Activated T-cell treated with anti-CD3 and anti-CD28 coated beads, Interleukin-2, amount 50 U/mL, for 48 hours (primary cell): ENCODE data around the gene CDK5RAP2.

ENCODE experiments used
- DNase-seq, 2 experiments: peaks; one replicate each; pipeline ENCODE4 v3.0.0-alpha.2; 2020

The CDK5RAP2 gene

DNA sequence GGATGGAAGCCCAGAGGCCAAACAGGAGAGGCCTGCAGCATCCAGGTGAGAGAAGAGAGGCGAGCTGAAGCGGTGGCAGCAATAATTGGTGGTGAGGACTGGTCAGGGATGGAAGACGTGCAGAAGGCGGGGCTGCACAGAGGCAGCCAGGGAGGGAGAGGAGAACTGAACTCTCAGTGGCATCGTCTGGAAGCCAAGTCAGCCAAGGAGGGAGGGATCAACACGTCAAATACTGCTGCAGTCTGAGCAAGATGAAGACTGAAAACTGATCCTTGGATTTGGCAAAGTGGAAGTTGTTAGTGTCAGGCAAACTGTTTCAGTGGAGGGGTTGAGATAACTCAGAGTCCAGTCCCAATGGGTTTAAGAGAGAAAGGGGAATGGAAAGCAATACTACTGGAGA is 145.4 kb downstream of the CDK5RAP2 start:
- DNase-seq: no peak

- DNase-seq: no peak
Observed at GRCh38 chr9:120433701-120434100, 146.3 kb downstream of the CDK5RAP2 start.

DNA sequence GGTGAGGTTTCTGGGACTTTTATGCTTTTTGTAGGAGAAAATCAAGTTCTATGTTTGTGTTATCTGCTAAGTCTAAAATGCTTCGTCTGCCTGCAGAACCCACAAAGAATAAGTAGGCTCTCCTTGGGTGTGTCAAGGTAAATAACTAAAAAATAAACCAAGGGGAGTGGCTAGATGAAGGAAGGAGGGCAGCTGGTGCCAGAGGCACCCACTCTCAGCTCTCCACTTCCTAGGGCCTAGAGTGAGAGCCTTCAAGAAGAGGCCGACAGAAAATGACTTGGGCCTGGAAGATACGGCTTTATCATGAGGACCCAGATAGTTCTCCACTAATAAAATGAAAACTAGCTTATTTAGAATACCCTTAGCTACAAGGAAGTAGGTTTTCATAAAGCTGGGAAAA is 147.4 kb downstream of the CDK5RAP2 start:
- no peak for DNase-seq

GRCh38 chr9:120431268-120431667 is 148.7 kb downstream of the CDK5RAP2 start:
- DNase-seq: no peak

DNA sequence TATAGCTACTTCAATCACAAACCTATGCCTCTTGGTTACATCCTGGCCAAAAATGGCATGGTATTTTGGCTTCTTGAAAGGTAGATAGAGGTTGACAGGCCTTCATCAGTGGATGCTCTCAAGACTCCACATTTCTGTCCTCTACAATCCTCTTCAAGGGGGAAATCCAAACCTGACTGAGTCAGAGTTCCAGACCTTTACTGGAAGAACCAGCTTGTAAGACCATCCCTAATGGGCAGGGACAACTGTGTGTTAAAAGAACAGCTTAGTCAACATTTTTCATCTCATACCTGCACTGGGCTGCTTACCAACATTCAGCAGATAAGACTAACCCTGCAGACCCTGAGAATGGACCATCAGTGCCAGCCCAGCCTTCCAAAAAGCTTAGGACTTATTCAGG is 155.7 kb downstream of the CDK5RAP2 start:
- DNase-seq: no peak

- no peak for DNase-seq
Observed at GRCh38 chr9:120423812-120424211, 156.2 kb downstream of the CDK5RAP2 start.

GRCh38 chr9:120421977-120422376 is 158.0 kb downstream of the CDK5RAP2 start:
- no peak for DNase-seq

- no peak for DNase-seq
Observed at GRCh38 chr9:120418315-120418714, 161.7 kb downstream of the CDK5RAP2 start.

DNA sequence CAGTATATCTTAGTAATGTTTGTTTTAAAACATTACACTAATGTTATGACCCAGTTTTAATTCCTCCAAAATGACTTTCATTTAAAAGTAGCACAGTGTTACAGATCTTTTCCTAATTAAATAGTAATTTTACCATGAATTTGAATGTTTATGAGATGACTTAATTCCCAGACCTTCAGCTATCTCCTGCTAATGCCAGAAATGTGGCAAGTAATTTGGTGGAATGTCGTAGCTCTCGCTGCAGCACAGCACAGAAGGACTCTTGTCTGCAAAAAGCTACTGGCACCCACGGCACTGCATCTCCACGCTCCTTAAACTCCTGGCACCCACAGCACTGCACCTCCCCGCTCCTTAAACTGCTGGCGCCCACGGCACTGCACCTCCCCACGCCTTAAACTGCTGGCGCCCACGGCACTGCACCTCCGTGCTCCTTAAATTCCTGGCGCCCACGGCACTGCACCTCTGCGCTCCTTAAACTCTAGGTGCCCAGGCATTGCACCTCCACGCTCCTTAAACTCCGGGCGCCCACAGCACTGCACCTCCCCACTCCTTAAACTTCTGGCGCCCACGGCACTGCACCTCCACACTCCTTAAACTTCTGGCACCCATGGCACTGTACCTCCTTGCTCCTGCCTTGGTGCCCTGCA is 163.1 kb downstream of the CDK5RAP2 start:
- DNase-seq: no peak

GRCh38 chr9:120413121-120414048 is 166.6 kb downstream of the CDK5RAP2 start:
- DNase-seq: no peak

GRCh38 chr9:120412425-120412951 is 167.5 kb downstream of the CDK5RAP2 start:
- DNase-seq: no peak

- DNase-seq: no peak
Observed at GRCh38 chr9:120411862-120412424, 168.0 kb downstream of the CDK5RAP2 start.

DNA sequence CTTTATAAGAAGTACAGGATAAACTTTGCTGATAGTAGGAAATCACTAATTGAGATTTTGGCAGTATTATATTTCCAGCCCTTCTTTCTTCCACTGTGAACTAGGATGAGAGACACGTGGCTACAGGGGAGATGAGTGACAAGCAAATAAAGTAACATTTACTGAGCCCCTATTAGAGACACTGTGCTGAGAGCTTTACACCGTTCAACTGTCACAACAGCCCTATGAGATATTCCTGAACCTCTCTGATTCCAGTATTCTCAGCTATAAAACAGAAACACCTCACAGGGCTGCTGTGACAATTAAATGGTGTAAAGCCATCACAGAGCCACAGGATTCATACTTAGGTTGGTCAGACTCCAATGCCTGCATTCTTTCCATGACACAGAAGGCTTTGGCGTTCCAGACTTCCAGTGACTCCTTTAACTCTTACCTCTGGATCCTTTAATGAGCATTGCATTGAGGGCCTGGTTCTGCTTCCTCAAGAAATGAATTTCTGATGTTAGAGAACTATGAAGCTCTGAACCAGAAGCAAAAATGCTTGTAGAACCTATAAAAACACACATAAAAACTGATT is 169.0 kb downstream of the CDK5RAP2 start:
- DNase-seq: no peak

- DNase-seq: no peak
Observed at GRCh38 chr9:120408680-120409258, 171.2 kb downstream of the CDK5RAP2 start.

GRCh38 chr9:120405860-120406259 is 174.1 kb downstream of the CDK5RAP2 start:
- DNase-seq: no peak

- DNase-seq: no peak
Observed at GRCh38 chr9:120405134-120405533, 174.8 kb downstream of the CDK5RAP2 start.

DNA sequence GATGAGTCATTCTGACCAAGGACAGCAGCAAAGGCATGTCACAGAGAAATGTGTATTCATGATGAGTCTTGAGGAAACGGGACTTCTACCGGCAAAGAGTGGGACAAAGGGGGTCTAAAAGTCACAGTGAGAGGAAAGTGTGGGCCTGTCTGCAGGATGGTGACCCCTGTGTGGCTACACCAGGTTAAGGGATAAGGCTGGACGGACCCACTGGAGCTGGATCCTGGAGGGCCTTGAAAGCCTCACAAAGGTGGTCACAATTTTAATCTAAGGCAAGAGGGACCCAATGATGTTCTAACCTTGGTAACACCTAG is 176.5 kb downstream of the CDK5RAP2 start:
- DNase-seq: no peak

DNA sequence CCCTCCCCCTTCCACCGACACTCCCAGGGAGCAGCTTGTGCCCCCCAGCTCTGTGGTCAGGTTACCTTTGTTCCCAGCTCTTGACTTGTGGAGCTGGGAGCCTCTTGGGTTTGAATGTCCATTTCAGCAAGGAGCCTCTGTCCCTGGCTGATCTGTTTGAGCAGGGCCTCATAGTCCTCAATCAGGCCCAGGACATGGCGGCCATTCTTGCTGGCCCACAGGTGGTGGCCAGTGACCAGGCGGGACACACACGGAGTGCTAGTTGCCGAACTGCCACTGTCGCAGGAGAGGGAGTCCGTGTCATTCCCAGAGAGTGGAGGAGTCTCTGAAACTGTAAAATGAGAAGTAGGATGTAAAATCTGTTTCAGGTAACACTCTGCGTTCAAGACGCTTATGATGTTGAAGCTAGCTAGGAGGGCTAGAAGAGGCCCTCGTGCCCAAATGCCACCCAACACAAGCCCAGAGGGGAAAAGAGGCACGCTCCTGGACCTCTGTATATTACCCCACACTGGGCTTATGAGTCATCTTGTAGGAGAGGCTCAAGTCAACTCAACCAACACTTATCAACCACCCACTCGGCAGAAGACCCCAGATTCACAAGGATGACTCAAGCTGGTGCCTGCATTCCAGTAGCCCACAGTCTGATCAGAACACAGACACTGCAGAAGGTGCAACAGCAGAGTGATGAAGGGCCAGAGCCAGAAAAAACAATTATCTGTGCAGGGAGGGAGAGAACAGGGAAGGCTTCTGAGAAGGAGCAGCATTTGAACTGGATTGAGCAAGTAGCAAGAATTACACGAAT is 177.0 kb downstream of the CDK5RAP2 start:
- DNase-seq: peak; percentile 29 to 43

DNA sequence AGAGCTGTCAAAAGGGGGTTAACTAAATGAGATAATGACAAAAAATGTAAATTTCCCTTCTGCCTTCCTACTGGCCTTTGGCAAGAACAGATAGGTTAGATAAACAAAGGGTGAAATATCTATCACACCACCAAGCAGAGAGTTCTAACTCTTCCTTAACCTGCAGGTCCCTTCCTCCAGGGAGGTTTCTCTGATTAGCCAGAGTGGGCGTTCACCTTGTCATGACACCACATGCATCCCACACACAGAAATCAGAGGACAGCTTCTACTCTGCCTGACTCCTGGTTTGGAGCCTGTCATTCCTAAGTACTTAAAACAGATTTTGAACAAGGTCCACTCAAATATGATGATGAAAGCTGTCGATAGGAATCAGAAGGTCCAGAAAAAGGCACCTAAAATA is 180.0 kb downstream of the CDK5RAP2 start:
- DNase-seq: no peak

- DNase-seq: no peak
Observed at GRCh38 chr9:120398286-120398685, 181.7 kb downstream of the CDK5RAP2 start.

- DNase-seq: no peak
Observed at GRCh38 chr9:120397453-120397852, 182.5 kb downstream of the CDK5RAP2 start.

GRCh38 chr9:120396931-120397330 is 183.0 kb downstream of the CDK5RAP2 start:
- DNase-seq: no peak
